K562 (cell line): ENCODE results near the gene SNX15.

ENCODE experiments used
- CBFA2T3 ChIP-seq: fragments of 450-650 bp; IDR thresholded peaks from 2 replicates; pipeline ENCODE4 v1.6.1; 2017
- EWSR1 ChIP-seq: fragments of 450-650 bp; IDR thresholded peaks from 2 replicates; pipeline ENCODE4 v1.6.1; 2018; ENCODE audit warnings: borderline replicate concordance, mild to moderate bottlenecking, low read depth, moderate library complexity; ENCODE audit not compliant: partially characterized antibody
- GATAD2A ChIP-seq: fragments of 450-650 bp; IDR thresholded peaks from 2 replicates; pipeline ENCODE4 v1.6.1; 2017
- IRF2 ChIP-seq: sonication (generic); formaldehyde crosslinking; IDR thresholded peaks from 2 replicates; pipeline ENCODE4 v1.8.1; 2022; ENCODE audit warnings: mild to moderate bottlenecking, missing genetic modification reagents
- POLR2A ChIP-seq: fragments of 450-650 bp; conservative IDR thresholded peaks from 2 replicates; pipeline ENCODE4 v1.6.1; 2016
- SMC3 ChIP-seq: conservative IDR thresholded peaks from 2 replicates; pipeline ENCODE4 v1.6.1; 2011; ENCODE audit warnings: low read depth, low read length, improper control_type of control experiment; ENCODE audit not compliant: insufficient read depth
- TEAD2 ChIP-seq: fragments of 450-650 bp; IDR thresholded peaks from 2 replicates; pipeline ENCODE4 v1.6.1; 2016; ENCODE audit warnings: missing genetic modification characterization, control low read depth, missing compliant biosample characterization
- ZNF165 ChIP-seq: fragments of 250-450 bp; sonication (Bioruptor Pico); IDR thresholded peaks from 2 replicates; pipeline ENCODE4 v1.4.0; 2020; ENCODE audit warnings: borderline replicate concordance
- TF ChIP-seq, protein P1 (sequence below), 2 experiments: fragments of 450-650 bp in 1 of 2; sonication (generic) in 1 of 2; formaldehyde crosslinking in 1 of 2; IDR thresholded peaks in 1 of 2; conservative IDR thresholded peaks in 1 of 2; 2 replicates each; pipeline versions ENCODE4 v1.6.1 to v1.8.1; 2016 to 2023; ENCODE audit warnings: mild to moderate bottlenecking in 2 of 2, moderate library complexity in 2 of 2, inconsistent platforms in 1 of 2, missing genetic modification reagents in 1 of 2
- TF ChIP-seq, protein P2 (sequence below), 2 experiments: fragments of 450-650 bp; IDR thresholded peaks; 2 replicates each; pipeline ENCODE4 v1.6.1; 2016
- TF ChIP-seq, protein P3 (sequence below), 3 experiments: IDR thresholded peaks in 2 of 3; conservative IDR thresholded peaks in 1 of 3; 2 replicates each; pipeline ENCODE4 v1.5.1; 2011 to 2012; ENCODE audit warnings: low read length in 3 of 3, mild to moderate bottlenecking in 3 of 3, control low read depth in 2 of 3, improper control_type of control experiment in 1 of 3, inconsistent platforms in 1 of 3, low read depth in 1 of 3, mixed read lengths in 1 of 3, moderate library complexity in 1 of 3; ENCODE audit not compliant: insufficient read depth in 2 of 3

DNA sequence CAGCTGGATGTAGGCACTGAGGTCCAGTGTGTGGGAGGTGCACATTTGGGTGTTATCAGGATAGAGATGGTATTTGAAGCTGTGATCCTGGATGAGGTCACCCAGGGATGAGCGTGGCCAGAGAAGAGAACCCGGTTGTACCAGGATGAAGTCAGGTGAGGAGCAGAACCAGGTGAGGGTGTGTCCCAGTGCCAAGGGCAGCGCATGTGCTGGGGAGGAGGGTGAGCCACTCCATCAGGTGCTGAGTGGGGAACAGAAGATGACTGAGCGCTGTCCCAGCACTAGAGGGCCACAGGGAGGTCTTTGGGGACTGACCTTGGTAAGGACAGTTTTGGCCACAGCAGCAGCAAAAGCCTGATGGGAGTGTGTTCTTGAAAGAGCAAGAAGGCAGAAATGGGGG lies 10.5 kb upstream of the SNX15 start:
- TF ChIP-seq GATAD2A (no peak), ZNF165 (CRISPR knock-in tag) (no peak), IRF2 (no peak), POLR2A (no peak), TEAD2 (tag) (no peak), SMC3 (no peak), CBFA2T3 (no peak), EWSR1 (no peak)
- TF ChIP-seq, protein P1, sequence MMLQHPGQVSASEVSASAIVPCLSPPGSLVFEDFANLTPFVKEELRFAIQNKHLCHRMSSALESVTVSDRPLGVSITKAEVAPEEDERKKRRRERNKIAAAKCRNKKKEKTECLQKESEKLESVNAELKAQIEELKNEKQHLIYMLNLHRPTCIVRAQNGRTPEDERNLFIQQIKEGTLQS (IDR thresholded peaks at IDR 0.05) = peak; percentile 53
- TF ChIP-seq, protein P1 (CRISPR knock-in tag; conservative IDR thresholded peaks at IDR 0.05) = no peak
- TF ChIP-seq, protein P2, sequence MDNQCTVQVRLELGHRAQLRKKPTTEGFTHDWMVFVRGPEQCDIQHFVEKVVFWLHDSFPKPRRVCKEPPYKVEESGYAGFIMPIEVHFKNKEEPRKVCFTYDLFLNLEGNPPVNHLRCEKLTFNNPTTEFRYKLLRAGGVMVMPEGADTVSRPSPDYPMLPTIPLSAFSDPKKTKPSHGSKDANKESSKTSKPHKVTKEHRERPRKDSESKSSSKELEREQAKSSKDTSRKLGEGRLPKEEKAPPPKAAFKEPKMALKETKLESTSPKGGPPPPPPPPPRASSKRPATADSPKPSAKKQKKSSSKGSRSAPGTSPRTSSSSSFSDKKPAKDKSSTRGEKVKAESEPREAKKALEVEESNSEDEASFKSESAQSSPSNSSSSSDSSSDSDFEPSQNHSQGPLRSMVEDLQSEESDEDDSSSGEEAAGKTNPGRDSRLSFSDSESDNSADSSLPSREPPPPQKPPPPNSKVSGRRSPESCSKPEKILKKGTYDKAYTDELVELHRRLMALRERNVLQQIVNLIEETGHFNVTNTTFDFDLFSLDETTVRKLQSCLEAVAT (IDR thresholded peaks at IDR 0.05) = no peak
- TF ChIP-seq, protein P3, sequence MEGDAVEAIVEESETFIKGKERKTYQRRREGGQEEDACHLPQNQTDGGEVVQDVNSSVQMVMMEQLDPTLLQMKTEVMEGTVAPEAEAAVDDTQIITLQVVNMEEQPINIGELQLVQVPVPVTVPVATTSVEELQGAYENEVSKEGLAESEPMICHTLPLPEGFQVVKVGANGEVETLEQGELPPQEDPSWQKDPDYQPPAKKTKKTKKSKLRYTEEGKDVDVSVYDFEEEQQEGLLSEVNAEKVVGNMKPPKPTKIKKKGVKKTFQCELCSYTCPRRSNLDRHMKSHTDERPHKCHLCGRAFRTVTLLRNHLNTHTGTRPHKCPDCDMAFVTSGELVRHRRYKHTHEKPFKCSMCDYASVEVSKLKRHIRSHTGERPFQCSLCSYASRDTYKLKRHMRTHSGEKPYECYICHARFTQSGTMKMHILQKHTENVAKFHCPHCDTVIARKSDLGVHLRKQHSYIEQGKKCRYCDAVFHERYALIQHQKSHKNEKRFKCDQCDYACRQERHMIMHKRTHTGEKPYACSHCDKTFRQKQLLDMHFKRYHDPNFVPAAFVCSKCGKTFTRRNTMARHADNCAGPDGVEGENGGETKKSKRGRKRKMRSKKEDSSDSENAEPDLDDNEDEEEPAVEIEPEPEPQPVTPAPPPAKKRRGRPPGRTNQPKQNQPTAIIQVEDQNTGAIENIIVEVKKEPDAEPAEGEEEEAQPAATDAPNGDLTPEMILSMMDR (IDR thresholded peaks at IDR 0.05 in 2 of 3, conservative IDR thresholded peaks at IDR 0.05 in 1 of 3; ENCODE audit: insufficient read depth in 2 of 3, low read depth in 1 of 3, low read length in 3 of 3) = peak in 2 of 3 experiments; percentile 29 to 33; a peak in 2 of 6 replicates
